H1 (cell line): ENCODE data around the gene RSPO3. TPM values are rescaled to one million over a fixed set of nuclear protein-coding genes. Genes with fewer than 3 reads are reported as not detected.

Source experiments
- CTCF ChIA-PET: fragments of 300-600 bp; sonication (Branson Sonifier 250); formaldehyde crosslinking; loops from one replicate; lab custom pipeline; 2021; ENCODE audit not compliant: partially characterized antibody; lab: Charles Lee
- POLR2A ChIA-PET: fragments of 300-600 bp; sonication (Branson Sonifier 250); formaldehyde crosslinking; loops from one replicate; lab custom pipeline; 2021; ENCODE audit warnings: inconsistent platforms; ENCODE audit not compliant: partially characterized antibody; lab: Charles Lee
- DNase-seq, 2 experiments: peaks; one replicate each; pipeline versions ENCODE4 v3.0.0 to v3.0.0-alpha.2; 2010 to 2022; ENCODE audit warnings: low spot score in 2 of 2, low read depth in 1 of 2, mixed read lengths in 1 of 2
- FAIRE-seq: peaks from 2 replicates; lab custom pipeline; 2011; peaks lifted over from hg19 to GRCh38; lab: Jason Lieb, UNC
- H2AFZ ChIP-seq: 2 replicates; pipeline ENCODE4 v1.8.1; 2012; ENCODE audit warnings: low read length, inconsistent platforms
- H2AK5ac ChIP-seq: 2 replicates; pipeline ENCODE4 v1.6.1; 2013; ENCODE audit warnings: low read depth, low read length
- H2BK120ac ChIP-seq: replicated peaks from 2 replicates; pipeline ENCODE3; 2013; ENCODE audit warnings: low read depth, low read length, inconsistent platforms
- H2BK12ac ChIP-seq: 2 replicates; pipeline ENCODE4 v1.6.1; 2013; ENCODE audit warnings: low read depth, low read length
- H2BK15ac ChIP-seq: 2 replicates; pipeline ENCODE4 v1.6.1; 2013; ENCODE audit warnings: low read length
- H2BK20ac ChIP-seq: 2 replicates; pipeline ENCODE4 v1.6.1; 2013; ENCODE audit warnings: low read length
- H2BK5ac ChIP-seq: 2 replicates; pipeline ENCODE4 v1.6.1; 2013; ENCODE audit warnings: low read depth, low read length
- H3K14ac ChIP-seq: 2 replicates; pipeline ENCODE4 v1.6.1; 2013; ENCODE audit warnings: inconsistent platforms; ENCODE audit not compliant: insufficient read length
- H3K18ac ChIP-seq: 2 replicates; pipeline ENCODE4 v1.6.1; 2013; ENCODE audit warnings: low read length; ENCODE audit errors: extremely low read depth
- H3K23ac ChIP-seq: 2 replicates; pipeline ENCODE4 v1.6.1; 2013; ENCODE audit warnings: inconsistent platforms; ENCODE audit not compliant: insufficient read length
- H3K23me2 ChIP-seq: 2 replicates; pipeline ENCODE4 v1.6.1; 2013; ENCODE audit warnings: low read depth, low read length
- H3K27ac ChIP-seq: 2 replicates; pipeline ENCODE4 v1.6.1; 2011; ENCODE audit warnings: low read depth, low read length, inconsistent platforms
- H3K27me3 ChIP-seq, 4 experiments: replicated peaks in 1 of 4; 1 replicate in 1 of 4; 2 replicates in 3 of 4; pipeline versions ENCODE4 v1.6.1 to v1.8.1; 2011 to 2013; ENCODE audit warnings: low read length in 3 of 4, mild to moderate bottlenecking in 3 of 4, inconsistent platforms in 2 of 4, mixed read lengths in 2 of 4, moderate library complexity in 1 of 4; ENCODE audit not compliant: control insufficient read depth in 3 of 4, insufficient read depth in 3 of 4; ENCODE audit errors: extremely low read depth in 1 of 4
- H3K36me3 ChIP-seq, 4 experiments: 2 replicates each; pipeline versions ENCODE4 v1.6.1 to v1.8.1; 2011 to 2013; ENCODE audit warnings: mild to moderate bottlenecking in 4 of 4, low read length in 3 of 4, moderate library complexity in 2 of 4, control low read depth in 1 of 4, inconsistent platforms in 1 of 4; ENCODE audit not compliant: insufficient read depth in 4 of 4, control insufficient read depth in 2 of 4
- H3K4ac ChIP-seq: replicated peaks from 2 replicates; pipeline ENCODE3; 2013; ENCODE audit warnings: low read length, low read depth, mixed read lengths, inconsistent platforms; ENCODE audit not compliant: insufficient read length
- H3K4me1 ChIP-seq, 4 experiments: replicated peaks in 1 of 4; 1 replicate in 1 of 4; 2 replicates in 3 of 4; pipeline versions ENCODE4 v1.6.1 to v1.8.1; 2011 to 2013; ENCODE audit warnings: low read length in 3 of 4, inconsistent platforms in 2 of 4, mixed read lengths in 1 of 4; ENCODE audit not compliant: insufficient read depth in 4 of 4, control insufficient read depth in 3 of 4
- H3K4me2 ChIP-seq, 2 experiments: 2 replicates each; pipeline versions ENCODE4 v1.6.1 to v1.8.1; 2011 to 2013; ENCODE audit warnings: low read depth in 2 of 2, low read length in 2 of 2, control low read depth in 1 of 2, inconsistent platforms in 1 of 2, mild to moderate bottlenecking in 1 of 2; ENCODE audit not compliant: insufficient read depth in 1 of 2
- H3K4me3 ChIP-seq, 4 experiments: fragments of 200-600, 300-600 bp in 1 of 4; sonication (generic), shearing (Covaris generic), sonication (Bioruptor Twin) in 1 of 4; 2 replicates each; pipeline versions ENCODE4 v1.5.1 to v1.8.1; 2011 to 2016; ENCODE audit warnings: low read length in 4 of 4, low read depth in 3 of 4, control low read depth in 2 of 4, inconsistent platforms in 2 of 4, mild to moderate bottlenecking in 2 of 4, mixed read lengths in 1 of 4, moderate library complexity in 1 of 4; ENCODE audit not compliant: insufficient read depth in 2 of 4; ENCODE audit errors: extremely low read depth in 1 of 4
- H3K56ac ChIP-seq: replicated peaks from 2 replicates; pipeline ENCODE3; 2013; ENCODE audit warnings: low read depth, mild to moderate bottlenecking, mixed read lengths, low read length, inconsistent platforms; ENCODE audit not compliant: insufficient read length
- H3K79me1 ChIP-seq: 2 replicates; pipeline ENCODE4 v1.6.1; 2013; ENCODE audit warnings: low read depth, low read length, control low read depth
- H3K79me2 ChIP-seq, 2 experiments: 2 replicates each; pipeline versions ENCODE4 v1.6.1 to v1.8.1; 2012 to 2013; ENCODE audit warnings: low read length in 2 of 2, mild to moderate bottlenecking in 2 of 2, inconsistent platforms in 1 of 2; ENCODE audit not compliant: insufficient read depth in 2 of 2, control insufficient read depth in 1 of 2
- H3K9ac ChIP-seq, 4 experiments: replicated peaks in 1 of 4; 1 replicate in 1 of 4; 2 replicates in 3 of 4; pipeline versions ENCODE4 v1.6.1 to v1.8.1; 2011 to 2013; ENCODE audit warnings: low read depth in 3 of 4, low read length in 3 of 4, control low read depth in 2 of 4, mild to moderate bottlenecking in 2 of 4, moderate library complexity in 2 of 4, inconsistent platforms in 1 of 4; ENCODE audit errors: extremely low read depth in 1 of 4
- H3K9me3 ChIP-seq, 2 experiments: 2 replicates each; pipeline versions ENCODE4 v1.6.1 to v1.8.1; 2012 to 2013; ENCODE audit warnings: mild to moderate bottlenecking in 2 of 2, moderate library complexity in 2 of 2, control low read depth in 1 of 2, inconsistent platforms in 1 of 2, low read depth in 1 of 2, low read length in 1 of 2, mixed read lengths in 1 of 2; ENCODE audit not compliant: insufficient read depth in 2 of 2
- H4K20me1 ChIP-seq, 2 experiments: replicated peaks in 1 of 2; 2 replicates each; pipeline versions ENCODE3 to v1.8.1; 2011 to 2013; ENCODE audit warnings: inconsistent platforms in 2 of 2, low read length in 2 of 2, mild to moderate bottlenecking in 1 of 2; ENCODE audit not compliant: insufficient read depth in 2 of 2, control insufficient read depth in 1 of 2
- H4K5ac ChIP-seq: 2 replicates; pipeline ENCODE4 v1.6.1; 2013; ENCODE audit warnings: low read length, low read depth, mixed read lengths, inconsistent platforms; ENCODE audit not compliant: insufficient read length
- H4K8ac ChIP-seq: 2 replicates; pipeline ENCODE4 v1.8.0; 2013; ENCODE audit warnings: mild to moderate bottlenecking, moderate library complexity, low read length, inconsistent platforms; ENCODE audit not compliant: insufficient read depth; ENCODE audit errors: extremely low read depth
- H4K91ac ChIP-seq: replicated peaks from 2 replicates; pipeline ENCODE3; 2013; ENCODE audit warnings: low read length, mixed read lengths, inconsistent platforms; ENCODE audit not compliant: insufficient read length
- BRCA1 ChIP-seq: IDR thresholded peaks from 2 replicates; pipeline ENCODE4 v1.6.1; 2012; ENCODE audit warnings: low read depth, low read length, improper control_type of control experiment
- CHD1 ChIP-seq: IDR thresholded peaks from 2 replicates; pipeline ENCODE4 v1.6.1; 2012; ENCODE audit warnings: low read depth, low read length, improper control_type of control experiment
- CREB1 ChIP-seq: IDR thresholded peaks from 2 replicates; pipeline ENCODE4 v1.6.1; 2012; ENCODE audit warnings: inconsistent platforms
- EGR1 ChIP-seq: IDR thresholded peaks from 2 replicates; pipeline ENCODE4 v1.6.1; 2011; ENCODE audit warnings: low read depth, low read length, borderline replicate concordance
- KDM5A ChIP-seq: fragments of 200-600 bp; IDR thresholded peaks from 2 replicates; pipeline ENCODE4 v1.7.1; 2012; ENCODE audit warnings: mild to moderate bottlenecking, low read length, inconsistent platforms, mixed read lengths
- MAFK ChIP-seq: IDR thresholded peaks from 2 replicates; pipeline ENCODE4 v1.6.1; 2012; ENCODE audit warnings: low read depth, mild to moderate bottlenecking, improper control_type of control experiment, low read length
- WGBS, 2 experiments: shearing (Covaris generic) in 1 of 2; methylation state at CpG; one replicate each; pipeline versions ENCODE4 v1.1.6 to v1.1.7; 2013 to 2015; ENCODE audit warnings: low lambda C conversion rate in 2 of 2, mixed read lengths in 2 of 2, inconsistent platforms in 1 of 2, low coverage in 1 of 2, missing lambda C conversion rate in 1 of 2; ENCODE audit not compliant: insufficient replicate concordance in 2 of 2, insufficient coverage in 1 of 2, insufficient read length in 1 of 2; ENCODE audit errors: extremely low coverage in 1 of 2, missing lambda C conversion rate in 1 of 2; 5-methylcytosine and 5-hydroxymethylcytosine counted together
- polyA plus RNA-seq, 7 experiments: library from polyadenylated mRNA; depleted of rRNA in 3 of 7; stranded (reverse) in 5 of 7; unstranded in 2 of 7; fragments of >200 nt in 5 of 7; fragments of 200-250 nt in 2 of 7; gene quantifications; 1 replicate in 5 of 7; 2 replicates in 1 of 7; 4 replicates in 1 of 7; pipeline versions ENCODE4 v1.2.1 to v1.2.3, GENCODE V29; 2011 to 2013; ENCODE audit warnings: missing spikeins in 2 of 7, mixed read lengths in 2 of 7
- total RNA-seq: library from RNA; stranded (reverse); fragmentation: NEBNext Ultra II Directional; extraction: Animal tissue kit (Norgen Biotek cat#: 25700); gene quantifications from 2 replicates; pipeline ENCODE4 v1.2.1, GENCODE V29; 2021

Gene RSPO3
- total and polyA plus RNA-seq, 2 of the 8 experiments (the other 6 are each of a cell fraction or from before 2014, with no cell fraction given), result not detected

GRCh38 chr6:127164565-127164964, 46.1 kb downstream of the RSPO3 start:
- H3K36me3 ChIP-seq, result no peaks in the 10 kb centered on the region
- H2AK5ac ChIP-seq, result no peak overlapping the region
- no peak overlapping the region for H3K4ac ChIP-seq
- peaks cover 0 to 9% (median 8%) of the 10 kb centered on the region in 4 experiments; a peak in 3 of 7 replicates for H3K4me1 ChIP-seq
- DNase-seq, result no peak
- WGBS, 2 experiments, result 83% methylated on average over 2 of the region's 2 CpGs; no CpG with 5 or more reads in 1 of the 2 experiments
- ChIA-PET POLR2A (no interaction called here), CTCF (no interaction called here)
- no peak overlapping the region for H3K14ac ChIP-seq
- H3K27ac ChIP-seq, result no peak overlapping the region
- no peak overlapping the region for H2BK20ac ChIP-seq
- no peaks in the 10 kb centered on the region for H4K20me1 ChIP-seq
- no peak overlapping the region for H2BK120ac ChIP-seq
- H2AFZ ChIP-seq, result no peak overlapping the region
- no peak for FAIRE-seq
- no peak overlapping the region for H2BK12ac ChIP-seq
- H3K4me2 ChIP-seq, result no peak overlapping the region
- no peak overlapping the region for H2BK15ac ChIP-seq
- no peak overlapping the region for H3K56ac ChIP-seq
- no peak overlapping the region for H3K4me3 ChIP-seq
- H3K9ac ChIP-seq, result no peak overlapping the region
- no peaks in the 10 kb centered on the region for H3K79me1 ChIP-seq
- H4K5ac ChIP-seq, result no peak overlapping the region
- no peak overlapping the region for H2BK5ac ChIP-seq
- no peak overlapping the region for H4K8ac ChIP-seq
- no peak overlapping the region for H3K23ac ChIP-seq
- H4K91ac ChIP-seq, result no peak overlapping the region
- H3K27me3 ChIP-seq, result no peaks in the 10 kb centered on the region
- H3K18ac ChIP-seq, result no peak overlapping the region
- no peaks in the 10 kb centered on the region for H3K79me2 ChIP-seq
- H3K23me2 ChIP-seq, result no peaks in the 10 kb centered on the region
- H3K9me3 ChIP-seq, result peaks cover 3 to 4% of the 10 kb centered on the region in 2 experiments; a peak in 2 of 4 replicates
- no peak for TF ChIP-seq BRCA1
- no peak for TF ChIP-seq EGR1
- TF ChIP-seq KDM5A, result no peak
- no peak for TF ChIP-seq CREB1
- TF ChIP-seq CHD1, result no peak
- TF ChIP-seq MAFK, result no peak
